A673 (cell line): ENCODE results near the gene TRIM38. TPM values are rescaled to one million over a fixed set of nuclear protein-coding genes. Genes with fewer than 3 reads are reported as not detected.

Experiments used
- BruUV-seq: library from RNA; stranded (reverse); fragments of 400-500 nt; replicated peaks from 2 replicates; lab custom pipeline; 2021; lab: Mats Ljungman, UMichigan
- CTCF ChIA-PET: fragments of 300-600 bp; sonication (Branson Sonifier 250); formaldehyde crosslinking; loops from one replicate; lab custom pipeline; 2022; ENCODE audit warnings: antibody characterized with exemption; lab: Charles Lee
- POLR2A ChIA-PET: fragments of 300-600 bp; sonication (Branson Sonifier 250); formaldehyde crosslinking; loops from one replicate; lab custom pipeline; 2022; ENCODE audit warnings: antibody characterized with exemption; ENCODE audit not compliant: low non-redundant PET; lab: Charles Lee
- DNase-seq: peaks from one replicate; pipeline ENCODE4 v3.0.0-alpha.2; 2015; ENCODE audit warnings: low spot score
- H3K27ac ChIP-seq: fragments of 200-600 bp; sonication (generic); 2 replicates; pipeline ENCODE4 v1.5.1; 2016; ENCODE audit warnings: mixed run types, low read depth, mild to moderate bottlenecking, mixed read lengths, antibody characterized with exemption, low read length; ENCODE audit not compliant: poor library complexity, severe bottlenecking
- H3K27me3 ChIP-seq: fragments of 200-600 bp; sonication (generic); replicated peaks from 2 replicates; pipeline ENCODE4 v1.6.1; 2017; ENCODE audit warnings: mixed run types, low read depth, mild to moderate bottlenecking, mixed read lengths, antibody characterized with exemption, low read length; ENCODE audit not compliant: insufficient read depth, poor library complexity
- H3K36me3 ChIP-seq: fragments of 200-600 bp; sonication (generic); 2 replicates; pipeline ENCODE4 v1.6.1; 2016; ENCODE audit warnings: mixed run types, mild to moderate bottlenecking, mixed read lengths, antibody characterized with exemption, low read length; ENCODE audit not compliant: insufficient read depth, poor library complexity, severe bottlenecking
- H3K4me1 ChIP-seq: fragments of 200-600 bp; sonication (generic); 2 replicates; pipeline ENCODE4 v1.6.1; 2017; ENCODE audit warnings: mixed run types, mild to moderate bottlenecking, mixed read lengths, antibody characterized with exemption, low read length; ENCODE audit not compliant: insufficient read depth, poor library complexity, severe bottlenecking
- H3K4me3 ChIP-seq: fragments of 200-600 bp; sonication (generic); 2 replicates; pipeline ENCODE4 v1.5.1; 2016; ENCODE audit warnings: low read depth, mixed run types, mild to moderate bottlenecking, mixed read lengths, low read length; ENCODE audit not compliant: poor library complexity, severe bottlenecking
- H3K9me3 ChIP-seq: fragments of 200-600 bp; sonication (generic); 2 replicates; pipeline ENCODE4 v1.6.1; 2016; ENCODE audit warnings: mixed run types, low read depth, mild to moderate bottlenecking, mixed read lengths, antibody characterized with exemption, low read length; ENCODE audit not compliant: poor library complexity, severe bottlenecking
- CTCF ChIP-seq: fragments of 300-800, 200-600 bp; sonication (generic); conservative IDR thresholded peaks from 2 replicates; pipeline ENCODE4 v1.5.1; 2017; ENCODE audit warnings: low read depth, mild to moderate bottlenecking, antibody characterized with exemption, low read length, moderate library complexity, mixed read lengths
- EZH2 ChIP-seq: fragments of 200-600 bp; sonication (generic); IDR thresholded peaks from 2 replicates; pipeline ENCODE4 v1.6.1; 2017; ENCODE audit warnings: borderline replicate concordance, low read depth, mild to moderate bottlenecking, mixed read lengths, antibody characterized with exemption, low read length; ENCODE audit not compliant: poor library complexity, severe bottlenecking
- intact Hi-C: fragments of 100-400 bp; cut with micrococcal nuclease; formaldehyde crosslinking; loops from one replicate; pipeline ENCODE4 v1.10.0; 2022; ENCODE audit not compliant: unreplicated experiment
- total RNA-seq: library from RNA; stranded (reverse); gene quantifications from 2 replicates; pipeline ENCODE4 v1.2.3, GENCODE V29; 2021

TRIM38 gene
- total RNA-seq, 1 experiment from 2014 or later = 9.7 TPM

DNA sequence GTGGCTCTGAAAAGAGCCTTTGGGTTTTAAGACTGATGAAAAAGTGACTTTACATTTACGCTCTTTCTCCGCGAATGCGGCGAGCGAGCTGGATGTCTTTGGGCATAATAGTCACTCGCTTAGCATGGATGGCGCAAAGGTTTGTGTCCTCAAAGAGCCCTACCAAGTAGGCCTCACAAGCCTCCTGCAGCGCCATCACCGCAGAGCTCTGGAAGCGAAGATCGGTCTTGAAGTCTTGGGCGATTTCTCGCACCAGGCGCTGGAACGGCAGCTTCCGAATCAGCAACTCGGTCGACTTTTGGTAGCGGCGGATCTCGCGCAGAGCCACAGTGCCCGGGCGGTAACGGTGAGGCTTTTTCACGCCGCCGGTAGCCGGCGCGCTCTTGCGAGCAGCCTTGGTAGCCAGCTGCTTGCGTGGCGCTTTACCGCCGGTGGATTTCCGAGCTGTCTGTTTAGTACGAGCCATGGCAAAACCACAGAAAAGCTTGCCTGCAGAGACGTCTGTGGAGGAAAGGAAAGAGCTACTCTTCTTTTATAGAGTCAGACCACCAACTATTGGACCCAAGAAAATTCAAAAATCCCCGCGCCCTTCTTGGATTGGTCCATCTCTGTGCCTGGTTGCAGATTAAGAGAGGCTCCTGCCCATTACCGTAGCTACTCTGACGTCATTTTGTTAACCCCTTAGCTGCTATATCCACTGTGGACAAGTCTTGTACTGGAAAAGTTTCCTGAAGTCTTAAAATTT, 69.2 kb downstream of the TRIM38 start:
- TSS peak; percentile 93 for BruUV-seq
- H3K9me3 ChIP-seq = no peaks in the 10 kb centered on the region
- TF ChIP-seq EZH2 = no peak
- TF ChIP-seq CTCF = peak; percentile 33; the same call in 1 of the 2 replicates
- peak; percentile 99 for DNase-seq
- intact Hi-C loops = loop anchor here (2.0 to 5.0 kb wide), 2 partner anchors 23 to 1861 kb away; a partner anchor contains a TSS
- H3K4me3 ChIP-seq = peak overlapping the region; percentile 67
- ChIA-PET CTCF (interaction anchor here (1.3 kb wide), 1 partner anchor 11 kb away, joined by 11 read pairs; a partner anchor contains a TSS), POLR2A (interaction anchor here (0.5 to 3.1 kb wide), 14 partner anchors 11 to 1839 kb away, joined by 3 to 71 read pairs (median 6); a partner anchor contains a TSS)
- peaks cover 21% of the 10 kb centered on the region for H3K4me1 ChIP-seq
- H3K27me3 ChIP-seq = no peaks in the 10 kb centered on the region
- no peaks in the 10 kb centered on the region for H3K36me3 ChIP-seq
- H3K27ac ChIP-seq = peak overlapping the region; percentile 91

- Histone ChIP-seq H3K27me3 (no peaks in the 10 kb centered on the region), H3K4me3 (peak overlapping the region; percentile 67), H3K27ac (peak overlapping the region; percentile 91), H3K36me3 (no peaks in the 10 kb centered on the region), H3K4me1 (peaks cover 17% of the 10 kb centered on the region), H3K9me3 (no peaks in the 10 kb centered on the region)
- intact Hi-C loops = loop anchor here (2.0 to 5.0 kb wide), 2 partner anchors 22 to 1860 kb away; a partner anchor contains a TSS
- POLR2A ChIA-PET = interaction anchor here (0.5 to 3.1 kb wide), 11 partner anchors 11 to 1806 kb away, joined by 3 to 71 read pairs (median 7); a partner anchor contains a TSS
- TF ChIP-seq CTCF (no peak), EZH2 (no peak)
- BruUV-seq = no TSS peak
- CTCF ChIA-PET = no interaction called here
- DNase-seq = peak; percentile 75
Measured at GRCh38 chr6:26032340-26033084, 69.9 kb downstream of the TRIM38 start.
